GM10847 (cell line): ENCODE measurements around the gene DOCK9.

Experiments
- POLR2A ChIP-seq: IDR thresholded peaks from 2 replicates; pipeline ENCODE4 v1.6.1; 2011; ENCODE audit not compliant: insufficient read length; ENCODE audit errors: extremely low read depth

The DOCK9 gene

DNA sequence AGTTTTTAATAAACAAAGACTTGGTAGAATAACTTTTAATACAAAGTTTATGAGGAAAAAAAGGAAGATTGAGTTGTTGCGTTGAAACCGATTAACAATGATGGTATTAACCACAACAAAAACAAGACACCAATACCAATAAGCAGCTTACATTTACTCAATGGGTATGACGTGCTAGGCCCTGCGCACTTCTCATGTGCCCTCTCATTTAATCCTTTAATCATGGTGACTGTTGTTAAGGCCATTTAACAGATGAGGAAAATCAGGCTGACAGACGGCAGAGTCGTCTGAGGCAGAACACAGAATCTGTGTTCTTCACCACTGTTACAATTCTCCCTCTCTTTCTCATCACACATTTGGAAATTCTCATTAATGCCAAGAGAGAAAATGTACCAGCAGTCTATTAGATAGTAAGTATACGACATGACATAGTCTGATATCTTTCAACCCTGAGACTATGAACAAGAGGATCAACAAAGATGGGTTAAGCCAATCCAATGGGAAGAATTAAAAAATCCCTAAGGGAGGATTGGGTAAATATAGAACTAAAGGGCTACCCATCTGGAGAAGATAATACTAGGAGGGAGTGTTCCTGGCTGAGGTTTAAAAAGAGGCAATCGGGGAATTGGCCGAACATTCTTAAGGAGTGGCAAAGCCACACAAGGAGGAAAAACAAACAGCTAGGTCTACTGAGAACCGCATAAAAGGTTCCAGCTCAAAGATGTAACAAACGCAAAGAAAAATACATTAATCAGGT, 54.0 kb downstream of the DOCK9 start:
- no peak for TF ChIP-seq POLR2A

DNA sequence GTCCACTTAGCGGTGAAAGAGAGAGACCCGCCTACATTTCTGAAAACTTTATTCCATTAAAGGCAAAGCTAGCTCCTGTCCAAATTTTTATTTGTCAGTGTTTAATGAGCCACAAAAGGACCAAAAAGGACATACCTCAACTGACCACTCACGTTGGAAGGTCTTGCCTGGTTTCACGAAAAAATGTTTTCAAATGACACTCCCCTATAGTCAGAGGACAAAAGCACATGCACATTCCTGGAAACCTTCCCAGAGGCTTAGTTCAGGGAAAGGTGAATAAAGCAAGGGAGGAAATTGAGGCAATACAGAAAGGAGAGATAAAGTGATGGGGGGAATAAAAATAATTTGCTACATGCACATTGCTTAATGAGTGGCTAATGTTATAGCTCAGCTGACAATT, 55.6 kb downstream of the DOCK9 start:
- TF ChIP-seq POLR2A = no peak

DNA sequence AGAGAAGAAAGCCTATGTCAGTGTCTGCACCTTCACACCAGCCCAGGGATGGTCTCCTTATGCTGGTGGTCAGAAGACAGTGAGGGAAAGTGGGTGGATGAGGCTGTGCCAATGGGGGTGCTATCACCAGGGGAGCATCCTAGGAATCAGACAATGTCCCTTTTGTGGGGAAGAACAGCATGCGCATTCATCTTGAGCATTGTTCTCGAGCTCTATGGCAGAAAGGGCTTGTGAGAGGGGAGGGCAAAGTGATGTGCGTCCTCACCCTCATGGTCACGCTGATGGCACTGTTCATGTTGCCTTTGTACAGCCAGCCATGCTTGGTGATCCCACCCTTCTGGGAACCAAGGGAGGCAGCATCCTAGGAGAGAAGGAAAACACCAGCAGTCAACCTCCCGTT, 56.1 kb downstream of the DOCK9 start:
- TF ChIP-seq POLR2A = no peak

DNA sequence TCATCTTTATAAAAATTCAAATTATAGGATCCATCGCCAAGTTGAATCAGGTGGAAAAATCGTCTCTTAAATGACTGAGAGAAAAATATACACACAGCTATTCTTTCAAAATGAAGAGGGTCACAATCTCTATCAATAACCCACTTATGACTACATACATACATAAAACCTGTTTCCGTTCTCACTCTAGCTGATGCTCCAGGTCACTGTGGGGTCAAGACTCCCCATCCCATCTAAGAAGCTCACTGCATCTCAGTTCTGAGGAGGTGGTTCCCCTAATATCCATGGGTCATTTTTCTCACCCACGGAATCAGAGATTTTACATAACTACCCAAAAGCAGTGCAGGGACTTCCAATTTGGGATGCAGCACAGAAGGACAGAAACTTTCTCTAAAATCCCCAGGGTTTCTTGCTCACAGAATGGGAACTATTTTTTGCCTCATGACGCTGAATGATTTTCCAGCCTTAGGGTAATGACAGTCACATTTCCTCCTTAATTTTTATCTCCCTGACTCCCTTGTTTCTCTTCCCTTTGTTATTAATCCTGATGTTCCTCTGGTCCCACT, 56.8 kb downstream of the DOCK9 start:
- no peak for TF ChIP-seq POLR2A

DNA sequence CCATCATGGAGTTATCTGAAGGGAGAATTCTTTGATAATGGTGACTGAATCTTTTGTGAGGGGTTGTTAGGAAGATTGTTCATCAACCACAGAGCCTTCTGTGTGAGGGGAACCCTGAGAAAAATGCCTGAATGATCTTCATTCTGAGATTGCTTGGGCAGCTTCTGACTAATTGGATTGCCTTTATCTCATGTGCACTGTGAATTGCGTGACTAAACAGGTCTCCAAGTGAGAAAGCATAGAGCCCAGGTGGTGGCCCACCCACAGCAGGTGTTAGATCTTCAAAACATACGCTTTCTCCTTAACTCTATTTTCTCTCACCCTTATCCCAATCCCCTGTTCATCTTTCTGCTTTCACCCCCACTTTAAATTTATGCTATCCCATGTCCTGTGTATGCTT, 58.3 kb downstream of the DOCK9 start:
- TF ChIP-seq POLR2A = no peak

DNA sequence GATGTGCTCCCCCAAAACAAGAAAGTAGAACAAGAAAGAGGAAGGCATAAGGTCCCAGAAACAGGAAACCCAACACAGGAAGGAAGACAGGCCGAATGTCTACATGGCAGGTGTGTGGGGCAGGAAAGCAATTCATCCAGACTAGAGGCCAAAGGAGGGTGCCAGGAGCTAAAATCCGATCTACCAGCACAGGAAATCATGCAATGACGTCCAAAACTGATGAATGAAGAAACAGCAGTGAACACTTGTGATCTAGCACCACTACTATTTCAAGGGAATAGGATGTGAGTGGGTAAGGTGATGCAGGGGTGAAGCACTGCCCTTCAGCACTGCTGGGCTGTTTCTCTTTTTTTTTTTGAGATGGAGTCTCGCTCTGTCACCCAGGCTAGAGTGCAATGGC, 59.1 kb downstream of the DOCK9 start:
- TF ChIP-seq POLR2A = no peak

DNA sequence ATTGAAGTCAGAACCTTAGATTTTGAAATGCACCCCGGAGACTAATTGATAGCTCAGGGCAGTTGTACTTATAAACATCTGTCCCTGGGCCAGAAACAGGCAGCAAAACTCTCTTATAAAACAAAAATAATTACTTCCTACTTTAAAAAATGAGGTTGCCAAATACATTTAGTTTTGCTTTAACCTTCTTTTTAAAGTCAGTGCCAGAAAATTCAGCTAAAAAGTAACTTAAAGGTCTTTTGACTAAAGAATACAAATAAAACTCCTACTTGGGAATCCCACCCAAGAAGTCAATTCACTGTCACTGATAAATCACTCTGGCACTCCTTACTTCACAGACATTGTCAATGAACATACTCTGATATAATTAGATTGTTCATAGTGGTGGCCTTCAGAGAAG, 60.7 kb downstream of the DOCK9 start:
- no peak for TF ChIP-seq POLR2A

DNA sequence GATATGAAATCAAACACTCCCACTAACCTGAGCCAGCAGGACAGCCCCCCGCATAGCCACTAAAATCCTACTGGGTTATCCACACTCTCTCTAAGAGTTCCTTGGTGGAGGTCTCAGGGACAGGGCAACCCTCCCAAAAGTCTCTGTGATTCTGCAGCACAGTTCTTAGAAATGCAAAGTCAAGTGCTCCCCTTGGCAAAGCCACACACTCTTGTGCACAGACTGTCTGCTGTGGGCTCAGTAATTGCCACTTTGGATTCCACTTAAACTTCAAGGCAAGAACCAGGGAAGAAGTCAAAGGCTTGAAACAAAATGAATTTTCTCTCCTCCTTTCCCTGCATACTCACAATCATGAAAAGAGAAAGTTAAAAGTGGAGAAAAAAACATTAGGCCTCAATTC, 61.5 kb downstream of the DOCK9 start:
- TF ChIP-seq POLR2A = no peak

DNA sequence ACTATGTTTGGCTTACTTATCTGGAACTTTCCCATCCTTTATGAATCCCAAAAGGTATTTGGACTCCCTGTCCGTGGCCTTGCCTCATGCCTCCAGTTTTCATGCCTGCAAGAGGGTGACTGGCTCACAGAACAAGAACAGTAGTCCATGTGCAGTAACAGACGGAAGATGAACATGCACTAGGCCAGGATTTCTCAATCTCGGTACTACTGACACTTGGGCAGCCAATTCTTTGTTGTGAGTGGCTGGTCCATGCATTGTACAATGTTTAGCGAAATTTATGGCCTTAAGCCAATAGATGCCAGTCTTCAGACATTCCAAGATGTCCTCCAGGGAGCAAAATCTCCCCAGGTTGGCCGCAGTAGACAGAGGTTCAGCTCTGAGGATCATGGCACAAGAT, 61.9 kb downstream of the DOCK9 start:
- no peak for TF ChIP-seq POLR2A

DNA sequence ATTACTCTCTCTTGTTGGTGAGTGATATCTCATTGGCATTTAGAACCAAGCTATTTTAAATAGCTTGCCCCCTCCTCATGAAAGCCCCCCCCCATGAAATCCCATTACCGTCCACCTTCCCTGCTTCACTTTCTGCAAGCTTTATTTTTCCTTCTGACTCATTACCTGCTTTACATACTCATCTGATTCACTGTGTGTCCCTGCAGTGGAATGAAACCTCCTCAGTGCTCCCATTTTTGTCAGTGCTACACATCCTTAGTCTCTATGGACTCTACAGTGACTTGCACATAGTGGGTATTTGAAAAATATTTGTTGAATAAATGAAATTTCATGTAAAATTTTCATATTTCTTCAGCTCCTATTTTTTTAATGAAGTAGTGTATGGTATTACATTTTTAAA, 62.3 kb downstream of the DOCK9 start:
- no peak for TF ChIP-seq POLR2A

DNA sequence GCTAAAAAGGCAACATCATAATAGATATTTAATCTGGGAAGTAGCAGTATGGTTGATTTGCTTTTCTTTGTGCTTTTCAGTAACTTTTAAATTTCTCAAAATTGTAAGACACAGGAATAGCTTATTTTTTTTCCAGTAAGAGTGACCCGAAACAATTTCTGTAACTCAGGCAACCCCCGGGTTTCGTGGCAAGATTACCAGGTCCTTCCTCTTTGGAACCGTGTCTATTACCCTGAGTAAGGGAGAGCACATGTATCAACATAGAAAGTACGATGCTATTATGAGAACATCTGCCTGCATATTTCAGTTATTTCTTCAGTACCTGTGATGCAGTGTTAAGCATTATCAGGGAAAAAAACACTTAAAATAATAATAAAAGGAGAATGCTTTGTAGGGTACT, 64.1 kb downstream of the DOCK9 start:
- TF ChIP-seq POLR2A = no peak

DNA sequence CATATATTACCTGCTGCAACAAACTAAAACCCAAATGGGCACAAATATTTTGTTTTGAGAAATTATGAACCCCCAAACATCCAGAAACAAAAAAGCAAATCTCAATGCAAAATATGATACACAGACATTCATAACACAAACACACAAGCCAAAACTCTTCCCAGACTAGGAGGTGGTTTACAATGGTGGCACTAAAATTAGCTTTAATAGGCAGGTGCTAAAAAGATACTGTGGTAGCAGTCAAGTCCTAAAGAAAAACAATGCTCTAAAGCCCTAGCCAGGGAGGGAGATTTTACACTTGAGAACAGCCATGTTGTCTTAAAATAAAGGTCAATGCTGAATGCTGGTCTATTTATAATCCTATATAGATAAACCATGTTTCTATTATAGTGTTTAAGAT, 65.0 kb downstream of the DOCK9 start:
- no peak for TF ChIP-seq POLR2A

DNA sequence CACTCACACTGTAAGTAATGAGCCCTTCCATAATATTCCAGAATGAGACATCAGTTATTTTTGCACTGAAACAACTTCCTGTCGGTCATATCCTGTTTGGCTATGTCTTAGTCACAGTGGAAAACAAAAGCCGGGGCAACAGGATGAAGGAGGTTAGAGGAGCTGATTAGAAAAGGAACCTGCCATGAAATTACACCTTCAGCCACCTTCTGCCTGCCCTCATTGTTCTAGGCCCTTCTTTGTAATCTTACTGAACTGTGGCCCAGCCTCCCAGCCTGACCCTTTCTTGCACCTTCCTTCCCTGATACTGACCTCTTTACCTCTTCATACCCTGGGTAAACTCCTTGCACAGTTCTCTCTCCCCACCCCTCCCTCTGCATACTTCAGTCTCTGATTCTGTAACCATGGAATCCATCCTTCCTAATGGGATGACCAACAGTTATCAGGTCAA, 67.3 kb downstream of the DOCK9 start:
- no peak for TF ChIP-seq POLR2A

DNA sequence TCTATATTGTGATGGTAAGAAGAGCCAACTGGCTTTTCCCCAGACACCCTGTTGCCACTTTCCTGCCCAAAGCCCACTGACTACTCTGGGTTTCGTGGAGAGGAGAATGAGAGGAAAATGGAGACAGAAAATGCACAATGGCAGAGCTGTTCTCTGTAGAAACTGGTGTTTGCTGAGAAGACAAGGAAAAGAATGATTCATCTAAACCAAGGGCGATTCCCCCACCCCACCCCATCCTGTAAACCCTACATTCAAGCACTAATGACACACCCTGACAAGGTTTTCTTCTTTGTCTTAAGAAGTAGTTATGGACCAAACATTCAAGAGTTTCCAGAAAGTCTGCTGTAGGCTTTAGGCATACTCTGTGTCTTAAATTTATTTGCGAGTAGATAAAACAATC, 68.8 kb downstream of the DOCK9 start:
- TF ChIP-seq POLR2A = no peak

DNA sequence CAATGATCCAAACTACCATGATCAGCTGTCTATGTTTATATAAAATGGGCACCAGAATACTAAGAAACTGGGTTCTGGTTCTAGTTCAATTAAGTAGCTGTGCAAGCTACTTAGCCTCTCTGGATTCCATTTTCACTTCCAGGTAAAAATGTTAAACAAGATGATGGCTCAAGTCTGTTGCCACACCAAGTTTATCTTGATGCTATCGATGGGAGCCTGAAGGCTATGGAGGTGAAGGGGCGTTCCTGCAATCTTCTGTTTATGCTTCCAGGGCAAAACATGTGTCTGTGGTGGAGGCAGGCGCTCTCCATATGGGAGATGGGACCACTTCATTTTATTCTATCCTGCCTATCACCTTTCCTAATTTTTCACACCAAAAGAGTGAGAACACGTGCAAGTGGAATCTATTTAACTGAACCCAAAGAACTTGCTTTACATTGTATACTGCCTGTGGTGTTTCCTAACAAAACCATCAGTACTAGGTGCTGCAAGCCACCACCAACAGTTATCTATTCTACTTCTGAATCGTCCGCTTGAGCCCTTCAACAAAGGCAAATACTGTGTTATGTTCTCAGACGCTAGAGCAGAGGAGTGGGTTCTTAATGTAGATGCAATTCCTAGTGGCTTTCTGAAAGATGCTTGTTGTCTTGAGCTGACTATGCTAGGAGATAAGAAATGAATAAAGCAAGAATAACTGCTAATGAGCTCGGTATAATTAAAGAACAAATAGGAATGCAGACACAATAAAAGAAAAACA, 70.9 kb downstream of the DOCK9 start:
- no peak for TF ChIP-seq POLR2A

DNA sequence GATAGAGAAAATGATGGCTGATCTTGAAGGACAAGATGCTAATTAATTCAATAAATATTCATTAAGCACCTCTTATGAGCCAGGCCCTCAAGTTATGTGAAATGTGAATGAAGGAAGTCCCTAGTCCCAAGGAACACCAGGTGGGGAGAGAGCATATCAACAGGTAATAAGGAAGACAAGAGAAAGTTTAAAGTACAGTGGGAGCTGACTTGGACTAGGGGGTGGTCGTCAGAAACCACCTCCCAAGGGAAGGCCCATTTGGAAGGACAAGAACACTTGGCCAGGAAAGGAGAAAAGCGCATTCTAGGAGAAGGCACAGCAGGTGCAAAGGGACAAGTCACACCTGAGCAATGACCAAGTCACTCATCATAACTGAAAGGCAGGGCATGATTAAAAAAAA, 72.7 kb downstream of the DOCK9 start:
- no peak for TF ChIP-seq POLR2A

DNA sequence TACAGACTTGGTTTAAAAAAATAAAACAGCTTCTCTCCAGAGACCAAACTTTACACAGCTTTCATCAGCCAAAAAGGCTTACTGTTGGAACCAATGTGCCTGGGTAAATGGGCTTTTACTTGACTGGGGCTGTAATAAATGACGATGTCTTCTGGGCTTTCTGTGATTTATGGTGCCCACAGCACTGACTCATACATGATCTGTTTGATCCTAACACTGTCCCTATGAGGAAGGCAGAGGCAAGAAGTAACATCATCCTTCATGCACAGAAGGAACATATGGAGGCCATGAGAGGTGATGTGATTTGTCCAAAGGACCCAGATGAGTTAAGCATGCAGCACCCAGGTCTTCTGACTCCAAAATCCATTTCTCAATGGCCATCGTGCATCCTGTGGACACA, 77.4 kb downstream of the DOCK9 start:
- TF ChIP-seq POLR2A = no peak

DNA sequence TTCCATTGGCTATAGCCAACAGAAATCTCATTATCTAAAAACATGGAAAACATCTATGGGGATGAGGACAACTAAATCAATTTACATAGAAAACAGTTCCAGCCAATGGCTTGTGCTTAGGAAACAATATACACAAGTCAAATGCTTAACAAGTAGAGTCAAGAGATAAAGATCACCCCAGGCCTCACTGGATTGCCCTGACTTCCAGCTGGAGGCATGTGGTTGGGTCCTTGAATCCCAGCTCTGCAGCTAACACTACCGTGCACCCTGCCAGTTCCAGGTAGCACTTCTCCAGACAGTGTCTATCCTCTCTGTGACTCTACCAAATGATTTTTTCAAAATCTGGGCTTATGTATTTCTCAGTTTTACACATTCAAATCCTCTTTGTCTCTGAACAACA, 80.2 kb downstream of the DOCK9 start:
- TF ChIP-seq POLR2A = no peak
